GM12878 (cell line): ENCODE results near the gene NHERF2. TPM values are rescaled to one million over a fixed set of nuclear protein-coding genes. Genes with fewer than 3 reads are reported as not detected.

ENCODE experiments used
- CEBPZ ChIP-seq: fragments of 150-350 bp; IDR thresholded peaks from 2 replicates; pipeline ENCODE4 v1.6.1; 2016; ENCODE audit warnings: low read depth, low read length
- EGR1 ChIP-seq, 2 experiments: IDR thresholded peaks; 1 replicate in 1 of 2; 2 replicates in 1 of 2; pipeline ENCODE4 v1.6.1; 2011 to 2012; ENCODE audit warnings: low read depth in 2 of 2, low read length in 2 of 2, borderline replicate concordance in 1 of 2, mild to moderate bottlenecking in 1 of 2, moderate library complexity in 1 of 2
- FOXK2 ChIP-seq: fragments of 450-650 bp; IDR thresholded peaks from 2 replicates; pipeline ENCODE4 v1.6.1; 2017; ENCODE audit warnings: mild to moderate bottlenecking, moderate library complexity
- HDAC6 ChIP-seq: fragments of 200-600 bp; sonication (generic); IDR thresholded peaks from one replicate; pipeline ENCODE4 v1.8.0; 2017; ENCODE audit warnings: antibody characterized with exemption; ENCODE audit not compliant: unreplicated experiment
- IRF4 ChIP-seq: IDR thresholded peaks from 2 replicates; pipeline ENCODE4 v1.6.1; 2011; ENCODE audit warnings: low read depth, low read length
- MLLT1 ChIP-seq: fragments of 450-650 bp; IDR thresholded peaks from 2 replicates; pipeline ENCODE4 v1.6.1; 2016; ENCODE audit warnings: mild to moderate bottlenecking
- MXI1 ChIP-seq: fragments of 150-350 bp; IDR thresholded peaks from 2 replicates; pipeline ENCODE4 v1.6.1; 2011; ENCODE audit warnings: low read depth, mild to moderate bottlenecking, inconsistent platforms, low read length, improper control_type of control experiment
- NFIC ChIP-seq: IDR thresholded peaks from 2 replicates; pipeline ENCODE4 v1.6.1; 2012; ENCODE audit warnings: low read depth, mild to moderate bottlenecking, inconsistent platforms, low read length, moderate library complexity
- NR2C1 ChIP-seq: fragments of 450-650 bp; IDR thresholded peaks from 2 replicates; pipeline ENCODE4 v1.6.1; 2017; ENCODE audit warnings: antibody characterized with exemption, mild to moderate bottlenecking, moderate library complexity
- POLR2A ChIP-seq: IDR thresholded peaks from 2 replicates; pipeline ENCODE4 v1.6.1; 2011; ENCODE audit warnings: low read depth, mild to moderate bottlenecking, low read length
- RAD21 ChIP-seq: IDR thresholded peaks from 2 replicates; pipeline ENCODE4 v1.6.1; 2011; ENCODE audit warnings: mild to moderate bottlenecking, low read depth, low read length, moderate library complexity; ENCODE audit not compliant: insufficient read depth
- STAT3 ChIP-seq: IDR thresholded peaks from 2 replicates; pipeline ENCODE4 v1.6.1; 2011; ENCODE audit warnings: low read depth, low read length, improper control_type of control experiment
- SUPT20H ChIP-seq: IDR thresholded peaks from 2 replicates; pipeline ENCODE4 v1.6.1; 2011; ENCODE audit warnings: low read depth, mild to moderate bottlenecking, low read length, moderate library complexity, borderline replicate concordance; ENCODE audit not compliant: control insufficient read depth
- TBL1XR1 ChIP-seq: IDR thresholded peaks from 2 replicates; pipeline ENCODE4 v1.6.1; 2012; ENCODE audit warnings: low read depth, low read length, improper control_type of control experiment
- TCF3 ChIP-seq: IDR thresholded peaks from 2 replicates; pipeline ENCODE4 v1.6.1; 2012; ENCODE audit warnings: low read depth, mild to moderate bottlenecking, low read length, borderline replicate concordance; ENCODE audit not compliant: insufficient read depth
- USF1 ChIP-seq: IDR thresholded peaks from 2 replicates; pipeline ENCODE4 v1.6.1; 2011; ENCODE audit warnings: borderline replicate concordance, low read depth, mild to moderate bottlenecking, moderate library complexity, mixed read lengths, low read length; ENCODE audit not compliant: insufficient read depth; ENCODE audit errors: extremely low read length
- USF2 ChIP-seq: IDR thresholded peaks from 2 replicates; pipeline ENCODE4 v1.6.1; 2011; ENCODE audit warnings: low read depth, low read length, improper control_type of control experiment, borderline replicate concordance
- YBX1 ChIP-seq: fragments of 450-650 bp; IDR thresholded peaks from 2 replicates; pipeline ENCODE4 v1.6.1; 2016; ENCODE audit warnings: antibody characterized with exemption
- ZBTB4 ChIP-seq: fragments of 450-650 bp; formaldehyde crosslinking; IDR thresholded peaks from 2 replicates; pipeline ENCODE4 v1.4.0; 2022; ENCODE audit warnings: mild to moderate bottlenecking, moderate library complexity
- ZNF24 ChIP-seq: fragments of 450-650 bp; IDR thresholded peaks from 2 replicates; pipeline ENCODE4 v1.6.1; 2017; ENCODE audit warnings: antibody characterized with exemption, mild to moderate bottlenecking
- polyA plus RNA-seq, 11 experiments: library from polyadenylated mRNA; depleted of rRNA in 4 of 11; unstranded in 6 of 11; stranded (reverse) in 5 of 11; fragments of >200 nt; fragmentation: Nextera tagmentation in 4 of 11; fragmentation: Illumina TruSeq in 1 of 11; extraction: Ambion mirVana in 4 of 11; extraction: Trizol in 1 of 11; gene quantifications; 1 replicate in 1 of 11; 2 replicates in 10 of 11; pipeline versions ENCODE4 v1.2.1 to v1.2.3, GENCODE V29; 2011 to 2016; ENCODE audit warnings: inconsistent platforms in 2 of 11, missing spikeins in 2 of 11, low read depth in 1 of 11
- total RNA-seq, 4 experiments: library from RNA; depleted of rRNA in 3 of 4; stranded (reverse); fragments of >200 nt in 3 of 4; fragmentation: Illumina TruSeq in 1 of 4; extraction: Trizol in 1 of 4; gene quantifications; 2 replicates each; pipeline versions ENCODE4 v1.2.1 to v1.2.3, GENCODE V29; 2013 to 2021

Gene NHERF2
- total and polyA plus RNA-seq, 10 of the 15 experiments (the other 5 are each of a cell fraction or from before 2014, with no cell fraction given), result 0.05 to 0.31 (median 0.08) TPM; not detected in 4

GRCh38 chr16:1983544-1984346, 43.0 kb upstream of the NHERF2 start, which contains the start of gene GFER (continued):
- no peak for TF ChIP-seq ZBTB4 (CRISPR knock-in tag)
- no peak for TF ChIP-seq CEBPZ
- no peak for TF ChIP-seq IRF4
- peak; percentile 87 for TF ChIP-seq POLR2A
- peak; percentile 67 for TF ChIP-seq ZNF24
- no peak for TF ChIP-seq USF1
- TF ChIP-seq NFIC, result no peak
- TF ChIP-seq TCF3, result no peak
- TF ChIP-seq YBX1, result no peak
- TF ChIP-seq TBL1XR1, result peak; percentile 35; the same call in 1 of the 2 replicates
- TF ChIP-seq SUPT20H, result no peak
- TF ChIP-seq MXI1, result no peak
- TF ChIP-seq RAD21, result no peak
- TF ChIP-seq USF2, result no peak
- TF ChIP-seq NR2C1, result peak; percentile 92
- no peak for TF ChIP-seq STAT3
- no peak for TF ChIP-seq HDAC6
- TF ChIP-seq FOXK2, result no peak
- no peak for TF ChIP-seq MLLT1
- peak in 1 of 2 experiments; percentile 37; a peak in 1 of 3 replicates for TF ChIP-seq EGR1 (IDR thresholded peaks at IDR 0.05; ENCODE audit: borderline replicate concordance in 1 of 2, low read depth in 2 of 2, low read length in 2 of 2)
